Measurements from ENCODE around the gene IL10.

The IL10 gene

GRCh38 chr1:206735553-206736031, 36.7 kb downstream of the IL10 start:
- Histone ChIP-seq H3K4me1 (ENCODE audit: control insufficient read depth, insufficient read depth, low read length) (no peaks in the 10 kb centered on the region), H3K27me3 (ENCODE audit: control insufficient read depth, insufficient read depth, low read length) (no peaks in the 10 kb centered on the region), H3K36me3 (ENCODE audit: control insufficient read depth, insufficient read depth, low read length) (peaks cover 25% of the 10 kb centered on the region), H3K9ac (ENCODE audit: low read length) (no peak overlapping the region), H3K4me3 (ENCODE audit: low read length) (no peak overlapping the region), H3K27ac (ENCODE audit: low read depth, low read length) (no peak overlapping the region)

GRCh38 chr1:206734499-206735142, 37.7 kb downstream of the IL10 start:
- H3K9ac ChIP-seq (ENCODE audit: low read length) = no peak overlapping the region
- H3K27ac ChIP-seq (ENCODE audit: low read depth, low read length) = no peak overlapping the region
- H3K4me3 ChIP-seq (ENCODE audit: low read length) = no peak overlapping the region
- no peaks in the 10 kb centered on the region for H3K4me1 ChIP-seq (ENCODE audit: control insufficient read depth, insufficient read depth, low read length)
- no peaks in the 10 kb centered on the region for H3K27me3 ChIP-seq (ENCODE audit: control insufficient read depth, insufficient read depth, low read length)
- peaks cover 29% of the 10 kb centered on the region for H3K36me3 ChIP-seq (ENCODE audit: control insufficient read depth, insufficient read depth, low read length)

GRCh38 chr1:206732992-206733391, 39.3 kb downstream of the IL10 start:
- Histone ChIP-seq H3K27me3 (ENCODE audit: control insufficient read depth, insufficient read depth, low read length) (no peaks in the 10 kb centered on the region), H3K4me1 (ENCODE audit: control insufficient read depth, insufficient read depth, low read length) (peaks cover under 1% of the 10 kb centered on the region), H3K4me3 (ENCODE audit: low read length) (no peak overlapping the region), H3K36me3 (ENCODE audit: control insufficient read depth, insufficient read depth, low read length) (peaks cover 34% of the 10 kb centered on the region), H3K9ac (ENCODE audit: low read length) (no peak overlapping the region), H3K27ac (ENCODE audit: low read depth, low read length) (no peak overlapping the region)

- peaks cover 34% of the 10 kb centered on the region for H3K36me3 ChIP-seq (ENCODE audit: control insufficient read depth, insufficient read depth, low read length)
- H3K27ac ChIP-seq (ENCODE audit: low read depth, low read length) = no peak overlapping the region
- peaks cover 3% of the 10 kb centered on the region for H3K4me1 ChIP-seq (ENCODE audit: control insufficient read depth, insufficient read depth, low read length)
- H3K27me3 ChIP-seq (ENCODE audit: control insufficient read depth, insufficient read depth, low read length) = no peaks in the 10 kb centered on the region
- no peak overlapping the region for H3K9ac ChIP-seq (ENCODE audit: low read length)
- H3K4me3 ChIP-seq (ENCODE audit: low read length) = no peak overlapping the region
These were observed 39.8 kb downstream of the IL10 start for GRCh38 chr1:206732508-206732907.

- Histone ChIP-seq H3K36me3 (ENCODE audit: control insufficient read depth, insufficient read depth, low read length) (peaks cover 32% of the 10 kb centered on the region), H3K27ac (ENCODE audit: low read depth, low read length) (no peak overlapping the region), H3K9ac (ENCODE audit: low read length) (no peak overlapping the region), H3K4me1 (ENCODE audit: control insufficient read depth, insufficient read depth, low read length) (peaks cover 6% of the 10 kb centered on the region), H3K4me3 (ENCODE audit: low read length) (no peak overlapping the region), H3K27me3 (ENCODE audit: control insufficient read depth, insufficient read depth, low read length) (no peaks in the 10 kb centered on the region)
These were observed 42.8 kb downstream of the IL10 start for GRCh38 chr1:206729507-206729906.

GRCh38 chr1:206729050-206729449, 43.2 kb downstream of the IL10 start:
- no peaks in the 10 kb centered on the region for H3K27me3 ChIP-seq (ENCODE audit: control insufficient read depth, insufficient read depth, low read length)
- no peak overlapping the region for H3K9ac ChIP-seq (ENCODE audit: low read length)
- H3K27ac ChIP-seq (ENCODE audit: low read depth, low read length) = no peak overlapping the region
- H3K36me3 ChIP-seq (ENCODE audit: control insufficient read depth, insufficient read depth, low read length) = peaks cover 32% of the 10 kb centered on the region
- peaks cover 6% of the 10 kb centered on the region for H3K4me1 ChIP-seq (ENCODE audit: control insufficient read depth, insufficient read depth, low read length)
- H3K4me3 ChIP-seq (ENCODE audit: low read length) = no peak overlapping the region

- peaks cover 10% of the 10 kb centered on the region for H3K4me1 ChIP-seq (ENCODE audit: control insufficient read depth, insufficient read depth, low read length)
- no peak overlapping the region for H3K27ac ChIP-seq (ENCODE audit: low read depth, low read length)
- H3K27me3 ChIP-seq (ENCODE audit: control insufficient read depth, insufficient read depth, low read length) = no peaks in the 10 kb centered on the region
- no peak overlapping the region for H3K4me3 ChIP-seq (ENCODE audit: low read length)
- no peak overlapping the region for H3K9ac ChIP-seq (ENCODE audit: low read length)
- peaks cover 30% of the 10 kb centered on the region for H3K36me3 ChIP-seq (ENCODE audit: control insufficient read depth, insufficient read depth, low read length)
These were observed 43.7 kb downstream of the IL10 start for GRCh38 chr1:206728697-206728987.

- Histone ChIP-seq H3K4me3 (ENCODE audit: low read length) (no peak overlapping the region), H3K9ac (ENCODE audit: low read length) (no peak overlapping the region), H3K27ac (ENCODE audit: low read depth, low read length) (no peak overlapping the region), H3K36me3 (ENCODE audit: control insufficient read depth, insufficient read depth, low read length) (peaks cover 27% of the 10 kb centered on the region), H3K27me3 (ENCODE audit: control insufficient read depth, insufficient read depth, low read length) (no peaks in the 10 kb centered on the region), H3K4me1 (ENCODE audit: control insufficient read depth, insufficient read depth, low read length) (peaks cover 11% of the 10 kb centered on the region)
These were observed 44.2 kb downstream of the IL10 start for GRCh38 chr1:206727981-206728696.

- H3K36me3 ChIP-seq (ENCODE audit: control insufficient read depth, insufficient read depth, low read length) = peaks cover 9% of the 10 kb centered on the region
- no peak overlapping the region for H3K9ac ChIP-seq (ENCODE audit: low read length)
- no peak overlapping the region for H3K4me3 ChIP-seq (ENCODE audit: low read length)
- peaks cover 11% of the 10 kb centered on the region for H3K4me1 ChIP-seq (ENCODE audit: control insufficient read depth, insufficient read depth, low read length)
- no peak overlapping the region for H3K27ac ChIP-seq (ENCODE audit: low read depth, low read length)
- H3K27me3 ChIP-seq (ENCODE audit: control insufficient read depth, insufficient read depth, low read length) = no peaks in the 10 kb centered on the region
These were observed 47.0 kb downstream of the IL10 start for GRCh38 chr1:206725109-206725963.

GRCh38 chr1:206723805-206724472, 48.4 kb downstream of the IL10 start:
- H3K4me1 ChIP-seq (ENCODE audit: control insufficient read depth, insufficient read depth, low read length) = peaks cover 11% of the 10 kb centered on the region
- peak overlapping the region; percentile 15 for H3K27ac ChIP-seq (ENCODE audit: low read depth, low read length)
- H3K36me3 ChIP-seq (ENCODE audit: control insufficient read depth, insufficient read depth, low read length) = no peaks in the 10 kb centered on the region
- no peaks in the 10 kb centered on the region for H3K27me3 ChIP-seq (ENCODE audit: control insufficient read depth, insufficient read depth, low read length)
- no peak overlapping the region for H3K4me3 ChIP-seq (ENCODE audit: low read length)
- no peak overlapping the region for H3K9ac ChIP-seq (ENCODE audit: low read length)

GRCh38 chr1:206723462-206723804, 48.9 kb downstream of the IL10 start:
- no peaks in the 10 kb centered on the region for H3K27me3 ChIP-seq (ENCODE audit: control insufficient read depth, insufficient read depth, low read length)
- no peaks in the 10 kb centered on the region for H3K36me3 ChIP-seq (ENCODE audit: control insufficient read depth, insufficient read depth, low read length)
- H3K4me1 ChIP-seq (ENCODE audit: control insufficient read depth, insufficient read depth, low read length) = peaks cover 11% of the 10 kb centered on the region
- no peak overlapping the region for H3K27ac ChIP-seq (ENCODE audit: low read depth, low read length)
- no peak overlapping the region for H3K4me3 ChIP-seq (ENCODE audit: low read length)
- no peak overlapping the region for H3K9ac ChIP-seq (ENCODE audit: low read length)

GRCh38 chr1:206722751-206723461, 49.4 kb downstream of the IL10 start:
- H3K4me3 ChIP-seq (ENCODE audit: low read length) = no peak overlapping the region
- H3K4me1 ChIP-seq (ENCODE audit: control insufficient read depth, insufficient read depth, low read length) = peaks cover 9% of the 10 kb centered on the region
- H3K27me3 ChIP-seq (ENCODE audit: control insufficient read depth, insufficient read depth, low read length) = no peaks in the 10 kb centered on the region
- no peak overlapping the region for H3K27ac ChIP-seq (ENCODE audit: low read depth, low read length)
- H3K36me3 ChIP-seq (ENCODE audit: control insufficient read depth, insufficient read depth, low read length) = no peaks in the 10 kb centered on the region
- H3K9ac ChIP-seq (ENCODE audit: low read length) = no peak overlapping the region
